Peyer's patch (tissue), 4 donors: ENCODE data around the gene GPC3.

Source experiments
- CTCF ChIP-seq, 6 experiments: fragments of 450-650 bp in 4 of 6; fragments of 200-600 bp in 2 of 6; sonication (generic) in 1 of 6; IDR thresholded peaks; one replicate each; pipeline ENCODE4 v1.5.1; 2017 to 2019; ENCODE audit warnings: antibody characterized with exemption in 6 of 6, mild to moderate bottlenecking in 3 of 6, moderate library complexity in 1 of 6
- POLR2A ChIP-seq, 2 donors: fragments of 450-650 bp; IDR thresholded peaks; one replicate each; pipeline ENCODE4 v1.5.1; 2017; ENCODE audit warnings: antibody characterized with exemption in 2 of 2, mild to moderate bottlenecking in 2 of 2, moderate library complexity in 2 of 2

GRCh38 chrX:133527825-133528224, 457.6 kb downstream of the GPC3 start:
- TF ChIP-seq CTCF (IDR thresholded peaks at IDR 0.05), result no peak
- no peak for TF ChIP-seq POLR2A (IDR thresholded peaks at IDR 0.05)
